ENCODE results near the gene FXN.
A peak's percentile ranks its signal among the peaks of the same experiment; 100 is the strongest.
"Not testable (repeated sequence)": the region's sequence is repeated elsewhere in the genome, so short reads cannot be mapped to it uniquely, and the experiment has no call there.

The FXN gene

DNA sequence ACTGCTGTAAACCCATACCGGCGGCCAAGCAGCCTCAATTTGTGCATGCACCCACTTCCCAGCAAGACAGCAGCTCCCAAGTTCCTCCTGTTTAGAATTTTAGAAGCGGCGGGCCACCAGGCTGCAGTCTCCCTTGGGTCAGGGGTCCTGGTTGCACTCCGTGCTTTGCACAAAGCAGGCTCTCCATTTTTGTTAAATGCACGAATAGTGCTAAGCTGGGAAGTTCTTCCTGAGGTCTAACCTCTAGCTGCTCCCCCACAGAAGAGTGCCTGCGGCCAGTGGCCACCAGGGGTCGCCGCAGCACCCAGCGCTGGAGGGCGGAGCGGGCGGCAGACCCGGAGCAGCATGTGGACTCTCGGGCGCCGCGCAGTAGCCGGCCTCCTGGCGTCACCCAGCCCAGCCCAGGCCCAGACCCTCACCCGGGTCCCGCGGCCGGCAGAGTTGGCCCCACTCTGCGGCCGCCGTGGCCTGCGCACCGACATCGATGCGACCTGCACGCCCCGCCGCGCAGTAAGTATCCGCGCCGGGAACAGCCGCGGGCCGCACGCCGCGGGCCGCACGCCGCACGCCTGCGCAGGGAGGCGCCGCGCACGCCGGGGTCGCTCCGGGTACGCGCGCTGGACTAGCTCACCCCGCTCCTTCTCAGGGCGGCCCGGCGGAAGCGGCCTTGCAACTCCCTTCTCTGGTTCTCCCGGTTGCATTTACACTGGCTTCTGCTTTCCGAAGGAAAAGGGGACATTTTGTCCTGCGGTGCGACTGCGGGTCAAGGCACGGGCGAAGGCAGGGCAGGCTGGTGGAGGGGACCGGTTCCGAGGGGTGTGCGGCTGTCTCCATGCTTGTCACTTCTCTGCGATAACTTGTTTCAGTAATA lies at the start of gene FXN:
FXN (plus strand) TSS at position 315 of the 871 bp plus-strand sequence; CDS start at position 346, 31 bp downstream.
- peak; percentile 82 for DNase-seq (ENCODE audit: low spot score)

DNA sequence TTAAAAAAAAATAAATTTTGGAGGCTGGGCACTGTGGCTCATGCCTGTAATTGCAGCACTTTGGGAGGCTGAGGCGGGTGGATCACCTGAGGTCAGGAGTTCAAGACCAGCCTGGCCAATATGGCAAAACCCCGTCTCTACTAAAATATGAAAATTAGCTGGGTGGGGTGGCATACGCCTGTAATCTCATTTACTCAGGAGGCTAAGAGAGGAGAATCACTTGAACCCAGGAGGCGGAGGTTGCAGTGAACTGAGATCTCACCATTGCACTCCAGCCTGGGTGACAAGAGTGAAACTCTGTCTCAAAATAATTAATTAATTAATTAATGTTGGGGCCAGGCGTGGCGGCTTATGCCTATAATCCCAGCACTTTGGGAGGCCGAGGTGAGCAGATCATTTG lies 48.6 kb upstream of the FXN start:
- DNase-seq (ENCODE audit: low spot score) = not testable (repeated sequence)

DNA sequence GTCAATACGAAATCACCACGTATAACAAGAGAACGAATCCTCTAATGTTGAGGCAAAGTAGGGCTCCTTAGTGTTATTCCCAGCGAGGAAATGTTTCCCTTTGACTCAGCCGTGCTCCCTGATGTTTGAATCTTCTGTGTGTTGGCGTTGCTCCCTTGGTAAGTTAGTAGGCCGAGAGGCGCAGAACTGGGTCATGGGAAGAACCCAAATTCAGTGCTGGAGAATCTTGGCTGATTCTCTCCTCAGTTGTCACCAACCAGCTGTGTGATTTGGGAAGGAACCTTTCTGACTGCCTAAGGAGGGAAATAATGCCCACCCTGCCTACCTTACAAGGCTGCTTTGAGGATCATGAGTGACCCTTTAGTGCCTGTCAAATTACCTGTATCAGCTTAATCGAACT lies 44.1 kb upstream of the FXN start:
- no peak for DNase-seq (ENCODE audit: low spot score)

DNA sequence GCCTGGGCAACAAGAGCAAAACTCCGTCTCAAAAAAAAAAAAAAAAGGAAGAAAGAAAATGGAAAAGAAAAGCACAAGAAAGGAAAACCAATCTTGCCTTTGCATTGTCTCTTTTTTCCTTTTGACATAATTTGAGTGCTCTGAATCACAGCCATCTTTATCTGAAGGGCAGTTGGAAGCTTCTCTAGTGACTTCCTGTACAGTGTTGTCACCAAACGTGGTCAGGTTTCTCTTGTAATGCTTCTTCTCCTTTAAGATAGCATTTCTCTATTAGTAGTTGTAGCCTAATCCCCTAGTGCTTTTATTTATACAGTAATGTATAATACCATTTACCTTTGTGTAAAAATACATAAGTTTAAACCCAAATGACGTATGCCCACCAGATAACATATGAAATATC lies 39.8 kb upstream of the FXN start:
- DNase-seq (ENCODE audit: low spot score) = no peak

DNA sequence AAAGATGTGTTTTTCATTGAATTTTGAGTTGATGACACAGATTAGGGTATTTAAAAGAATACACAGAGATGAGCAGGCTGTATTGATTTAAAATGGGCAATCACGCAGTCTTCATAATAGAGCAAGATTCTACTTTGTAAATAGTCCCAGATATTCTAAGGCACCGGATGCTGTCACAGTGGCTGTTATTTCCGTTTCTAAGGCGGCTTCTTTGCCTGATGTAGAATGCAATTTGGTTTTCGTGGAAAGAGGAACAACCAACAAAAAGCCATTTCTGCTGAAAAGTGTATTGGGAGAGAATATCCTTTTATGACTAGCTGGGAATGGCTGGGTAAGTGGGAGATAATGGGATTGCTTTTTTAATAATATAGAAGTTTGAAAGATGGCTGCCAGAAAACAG lies 39.1 kb upstream of the FXN start:
- DNase-seq (ENCODE audit: low spot score) = no peak

DNA sequence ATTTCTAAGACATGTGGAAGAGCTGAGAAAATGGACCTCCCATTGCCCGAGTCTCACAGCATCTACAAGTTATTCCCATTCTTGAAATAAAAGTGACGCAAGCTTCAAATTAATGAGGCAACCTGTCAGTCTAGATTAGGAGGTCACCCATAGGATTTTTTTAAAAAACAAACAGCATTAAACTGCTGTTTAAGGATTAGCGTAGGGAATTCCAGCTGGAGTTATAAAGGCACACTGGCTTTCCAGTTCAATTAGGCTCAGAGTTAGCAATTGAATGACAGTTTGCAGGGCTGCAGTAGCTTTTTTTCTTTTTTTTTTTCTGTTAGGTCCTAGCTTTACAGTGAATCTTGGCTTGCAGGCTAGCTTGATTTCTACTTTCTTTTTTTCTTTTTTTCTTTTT lies 37.9 kb upstream of the FXN start:
- DNase-seq (ENCODE audit: low spot score) = no peak

DNA sequence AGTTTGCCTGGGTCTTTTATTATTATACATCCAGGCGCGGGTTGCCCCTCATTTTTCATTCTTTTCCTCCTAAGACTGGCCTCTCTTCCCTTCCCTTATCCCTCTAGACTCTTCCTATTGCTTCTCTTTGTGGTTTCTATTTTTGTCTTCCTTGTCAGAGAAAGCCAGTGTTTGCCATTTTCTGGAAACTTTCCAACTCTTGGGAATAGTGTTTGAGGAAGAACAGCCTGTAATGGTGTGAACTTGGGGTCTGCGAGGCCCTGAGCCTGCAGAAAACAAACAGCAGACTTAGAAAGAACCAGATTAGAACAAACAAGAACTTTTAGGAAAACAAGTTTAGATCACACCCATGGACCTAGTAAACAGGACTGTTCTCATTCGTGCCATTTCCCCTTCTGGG lies 37.2 kb upstream of the FXN start:
- no peak for DNase-seq (ENCODE audit: low spot score)

DNA sequence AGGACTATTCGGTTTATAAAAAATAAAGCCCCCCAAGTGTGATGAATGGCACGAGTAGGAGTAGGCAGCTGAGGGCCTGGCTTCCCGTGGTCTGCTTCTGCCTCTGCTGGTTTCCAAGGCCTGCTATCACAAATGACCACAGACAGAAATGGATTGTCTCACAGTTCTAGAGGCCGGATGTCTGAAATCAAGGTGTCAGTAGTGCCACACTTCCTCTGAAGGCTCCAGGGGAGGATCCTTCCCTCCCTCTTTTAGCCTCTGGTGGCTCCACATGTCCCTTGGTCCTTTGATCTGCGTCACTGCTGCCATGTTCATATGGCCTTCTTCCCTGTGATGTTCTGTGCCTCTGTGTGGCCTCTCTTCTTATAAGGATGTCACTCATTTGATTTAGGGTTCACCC lies 36.7 kb upstream of the FXN start:
- no peak for DNase-seq (ENCODE audit: low spot score)

DNA sequence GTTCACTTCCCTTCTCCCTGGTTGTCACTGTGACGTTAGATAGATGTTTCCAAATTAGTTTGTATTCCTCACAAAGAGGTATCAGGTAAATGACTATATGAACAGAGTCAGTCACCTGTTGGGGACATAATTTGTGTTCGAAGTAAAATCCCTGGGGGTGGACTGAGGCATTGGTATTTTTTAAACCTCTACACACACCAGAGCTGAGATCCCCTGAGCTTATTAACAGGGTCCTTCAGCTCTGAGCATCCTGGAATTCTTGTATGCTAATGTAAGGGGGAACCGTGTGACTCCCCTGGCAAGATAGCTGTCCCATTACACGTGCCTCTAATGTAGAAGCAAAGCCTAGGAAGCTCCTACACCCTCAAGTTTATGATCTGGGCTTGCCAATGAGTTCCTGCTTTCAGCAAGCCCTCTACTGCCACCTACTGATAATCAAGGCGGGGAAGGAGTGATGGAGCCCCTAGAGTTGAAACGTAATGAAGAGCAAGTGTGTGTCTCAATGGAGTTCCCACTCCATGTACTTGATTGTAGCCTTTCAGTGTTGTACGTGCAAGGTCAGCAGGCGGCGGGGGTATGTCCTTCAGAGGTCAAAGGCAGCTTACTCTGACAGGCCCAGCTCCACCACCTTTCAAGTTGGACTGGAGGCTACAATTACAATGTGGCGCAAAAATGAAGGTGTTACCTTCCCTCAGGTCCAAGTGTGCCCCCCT lies 36.0 kb upstream of the FXN start:
- peak; percentile 75 for DNase-seq (ENCODE audit: low spot score)

DNA sequence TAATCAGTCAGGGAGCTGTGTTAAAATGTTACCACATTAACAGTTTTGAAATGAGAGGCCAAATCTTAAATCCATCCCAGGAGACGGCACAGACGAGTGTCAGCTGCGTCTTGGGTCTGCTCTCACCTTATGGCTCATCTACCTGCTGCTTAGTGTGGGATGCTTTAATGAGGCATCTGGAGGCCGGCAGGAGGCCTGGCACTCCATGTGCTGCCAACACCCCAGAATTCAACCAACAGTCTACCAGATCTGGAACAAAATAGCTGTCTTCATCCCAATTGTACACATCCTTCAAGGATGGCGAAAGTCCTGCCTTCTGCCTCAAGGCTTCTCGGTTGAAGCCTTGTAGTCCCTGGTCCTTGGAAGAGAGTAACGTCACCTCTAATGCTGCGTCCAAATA lies 33.6 kb upstream of the FXN start:
- no peak for DNase-seq (ENCODE audit: low spot score)

DNA sequence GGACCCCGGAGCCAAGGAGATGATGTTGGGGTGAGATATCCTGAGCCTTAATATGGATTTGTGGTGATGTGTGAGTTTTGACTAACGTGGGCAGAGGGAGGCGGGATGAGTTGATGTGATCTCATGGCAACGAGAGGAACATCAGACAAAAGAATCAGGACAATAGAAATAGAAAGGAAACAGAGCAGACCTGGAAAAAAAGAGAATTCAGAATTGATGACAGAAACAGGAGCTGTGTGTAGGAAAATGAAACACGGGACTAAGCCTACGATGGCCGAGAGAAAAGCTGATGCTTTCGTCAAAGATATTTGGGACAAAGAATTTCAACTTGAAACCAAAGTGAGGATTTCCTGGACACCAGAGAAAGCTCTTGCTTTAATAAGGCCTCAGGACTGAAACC lies 32.5 kb upstream of the FXN start:
- DNase-seq (ENCODE audit: low spot score) = no peak

DNA sequence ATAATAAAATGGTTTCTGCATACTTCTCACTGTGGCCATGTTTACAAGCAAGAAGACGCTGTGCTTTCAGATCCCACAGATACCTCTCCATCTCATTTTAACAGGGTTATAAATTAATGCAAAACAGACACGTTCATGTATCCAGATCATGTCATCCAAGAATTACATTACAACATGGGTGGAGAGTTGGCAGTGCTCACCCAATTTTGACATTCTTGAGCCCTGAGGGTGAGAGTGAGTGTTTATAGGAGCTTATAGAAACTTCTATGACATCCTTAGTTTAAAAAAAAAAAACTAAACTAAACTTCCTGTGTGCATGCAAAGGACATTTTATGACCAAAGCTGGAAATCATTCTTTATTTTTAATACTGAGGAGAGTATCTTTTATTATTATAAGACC lies 30.7 kb upstream of the FXN start:
- DNase-seq (ENCODE audit: low spot score) = no peak

DNA sequence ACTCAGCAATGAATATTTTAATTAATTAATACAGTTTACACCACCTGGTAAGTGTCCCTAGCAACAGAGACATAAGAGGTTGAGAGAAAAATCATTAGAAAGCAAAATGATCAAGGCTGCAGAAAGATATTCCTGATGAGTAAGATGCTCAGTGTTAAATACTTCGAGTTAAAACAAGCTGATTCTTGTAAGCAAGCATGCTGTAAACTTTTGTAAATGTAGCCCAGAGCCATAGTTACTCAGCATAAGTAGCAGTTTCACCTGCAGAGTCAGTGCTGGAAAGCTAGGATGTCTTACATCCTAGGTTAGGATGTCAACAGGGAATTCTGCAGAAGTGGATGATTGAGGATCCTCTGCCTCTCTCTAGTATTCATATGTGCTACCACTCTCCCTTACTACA lies 25.8 kb upstream of the FXN start:
- DNase-seq (ENCODE audit: low spot score) = no peak

DNA sequence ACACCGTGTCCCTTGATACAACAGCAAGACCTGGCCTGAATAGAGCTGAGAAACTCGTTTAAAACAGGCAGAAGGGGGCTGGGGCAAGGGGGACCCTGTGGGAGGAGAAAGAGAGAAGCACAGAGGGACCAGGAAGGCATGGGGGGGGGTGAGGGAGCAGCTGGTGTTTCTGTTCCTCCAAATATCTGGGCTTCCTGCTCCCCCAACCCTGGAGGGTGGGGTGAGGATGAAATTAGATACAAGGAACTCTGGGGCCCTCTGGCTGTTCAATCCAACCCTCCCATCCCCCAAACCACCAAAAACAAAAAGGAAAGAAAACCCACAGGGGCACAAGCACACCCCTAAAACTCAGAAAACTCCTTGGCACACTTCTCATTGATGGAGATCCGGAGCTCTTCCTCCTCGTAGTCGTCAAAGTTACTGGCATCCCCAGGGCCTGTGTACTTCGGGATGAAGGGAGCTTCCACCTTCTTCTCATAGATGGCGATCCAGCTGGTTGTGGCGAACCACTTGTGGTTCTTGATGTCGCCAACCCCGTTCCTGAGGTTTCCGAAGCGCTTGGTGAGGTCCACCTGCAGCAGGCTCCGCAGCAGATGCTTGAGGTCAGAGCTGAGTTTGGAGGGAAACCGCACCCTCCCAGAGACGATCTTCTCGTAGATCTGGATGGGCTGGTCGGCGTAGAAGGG lies 22.7 kb upstream of the FXN start:
- DNase-seq (ENCODE audit: low spot score) = no peak

DNA sequence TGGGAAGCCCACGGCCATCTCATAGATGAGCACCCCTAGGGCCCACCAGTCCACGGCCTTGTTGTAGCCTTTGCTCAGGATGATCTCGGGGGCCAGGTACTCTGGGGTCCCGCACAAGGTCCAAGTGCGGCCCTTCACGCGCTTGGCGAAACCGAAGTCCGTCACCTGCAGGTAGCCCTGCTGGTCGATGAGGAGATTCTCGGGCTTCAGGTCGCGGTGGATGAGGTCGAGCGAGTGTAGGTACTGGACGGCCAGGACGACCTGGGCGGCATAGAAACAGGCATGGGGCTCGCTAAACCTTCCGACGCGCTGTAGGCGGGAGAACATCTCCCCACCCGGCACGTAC lies 22.2 kb upstream of the FXN start:
- DNase-seq (ENCODE audit: low spot score) = no peak

DNA sequence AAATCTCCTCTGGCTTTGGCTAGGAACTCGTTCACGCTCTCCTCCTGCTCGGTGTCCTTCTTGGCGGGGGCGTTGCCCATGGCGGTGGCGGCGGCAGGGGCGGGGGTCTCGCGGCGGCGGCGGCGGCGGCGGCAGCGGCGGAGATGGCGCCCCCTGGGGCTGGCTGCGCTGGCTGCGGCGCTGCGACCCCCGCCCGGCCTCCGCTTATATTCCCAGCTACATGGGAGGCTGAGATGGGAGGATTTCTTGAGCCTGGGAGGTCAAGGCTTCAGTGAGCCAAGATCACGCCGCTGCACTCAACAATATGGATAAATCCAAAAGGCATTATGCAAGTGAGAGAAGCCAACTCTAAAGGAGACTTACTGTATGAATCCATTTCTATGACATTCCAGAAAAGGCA lies 21.5 kb upstream of the FXN start, which contains the start of gene PRKACG:
PRKACG (minus strand) TSS at position 101 of the 400 bp plus-strand sequence; CDS start at position 80, 21 bp downstream.
- no peak for DNase-seq (ENCODE audit: low spot score)

DNA sequence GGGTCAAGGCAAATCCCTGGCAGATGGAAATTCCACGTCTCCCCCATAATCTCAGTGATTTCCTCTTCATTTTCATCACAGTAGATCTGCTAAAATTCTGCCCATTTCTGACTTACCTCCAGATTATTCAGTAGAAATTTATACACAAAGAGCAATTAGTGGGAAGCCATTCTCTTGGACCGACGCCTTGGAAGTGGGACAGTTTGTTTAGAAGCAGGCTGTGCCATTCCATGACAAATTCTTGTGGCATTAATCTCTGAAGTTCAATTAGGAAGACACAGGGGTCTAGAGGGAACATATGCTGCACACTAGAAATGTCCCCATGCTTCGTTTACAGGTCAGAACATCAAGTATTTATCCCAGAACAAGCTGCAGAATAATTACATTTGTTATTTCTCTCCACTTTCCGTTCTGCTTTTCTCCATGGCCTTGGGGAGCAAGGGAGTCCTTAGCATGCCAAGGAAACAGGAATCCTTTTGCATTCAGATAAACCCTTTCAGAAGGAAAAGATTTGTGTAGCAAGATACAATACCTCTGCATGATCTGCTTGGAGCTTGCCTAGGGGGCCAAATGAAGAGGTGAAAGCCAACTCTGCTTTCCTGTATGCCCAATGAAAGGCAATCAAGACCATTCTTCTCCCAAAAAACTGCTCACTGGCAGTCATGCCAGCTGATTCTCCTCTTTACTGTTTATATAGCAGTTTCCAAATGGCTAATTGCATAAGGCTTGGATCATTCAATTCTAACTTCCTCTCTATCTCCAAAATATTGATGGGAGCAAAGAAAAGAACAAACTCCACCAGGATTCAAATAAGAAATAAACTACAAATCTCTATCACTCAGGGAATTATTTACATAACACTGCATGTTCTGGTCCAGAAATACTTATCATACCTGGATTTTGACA lies 19.1 kb upstream of the FXN start:
- DNase-seq (ENCODE audit: low spot score) = no peak

DNA sequence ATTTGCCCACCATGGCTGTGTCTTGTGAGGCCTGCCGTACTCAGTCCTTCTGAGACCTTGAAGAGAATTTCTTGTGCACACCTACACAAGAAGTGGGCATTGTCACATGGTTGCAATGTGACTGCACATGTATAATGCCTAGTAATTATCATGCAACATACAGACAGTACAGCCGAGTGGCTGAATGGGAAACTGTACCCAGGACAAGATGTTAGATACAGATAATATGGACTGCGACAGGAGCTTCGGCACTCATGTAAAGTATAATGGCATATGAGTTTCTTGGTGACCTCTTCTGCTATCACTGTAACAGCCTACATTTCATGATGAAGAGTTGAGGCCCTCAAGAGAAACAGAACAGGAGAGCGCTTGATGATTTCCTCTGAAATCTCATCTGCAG lies 16.8 kb upstream of the FXN start:
- no peak for DNase-seq (ENCODE audit: low spot score)

DNA sequence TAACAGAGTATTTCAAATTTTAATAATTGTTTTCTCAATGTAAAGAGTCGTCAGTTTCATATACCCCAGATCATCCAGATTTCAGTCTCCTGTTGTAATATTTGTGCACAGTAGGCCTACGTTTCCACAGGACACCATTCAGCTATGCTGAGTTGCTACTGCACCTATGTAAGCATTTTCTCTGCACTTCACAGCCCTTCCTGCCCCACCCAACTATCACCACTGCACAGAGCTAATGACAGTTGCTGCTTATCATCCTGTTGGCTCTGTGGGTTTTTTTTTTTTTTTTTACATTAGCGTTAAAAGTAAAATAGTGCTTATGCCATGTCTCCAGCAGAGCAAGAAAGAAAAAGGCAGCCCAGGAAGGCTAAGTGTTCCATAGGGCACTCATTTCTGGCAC lies 15.7 kb upstream of the FXN start:
- DNase-seq (ENCODE audit: low spot score) = peak; percentile 43

DNA sequence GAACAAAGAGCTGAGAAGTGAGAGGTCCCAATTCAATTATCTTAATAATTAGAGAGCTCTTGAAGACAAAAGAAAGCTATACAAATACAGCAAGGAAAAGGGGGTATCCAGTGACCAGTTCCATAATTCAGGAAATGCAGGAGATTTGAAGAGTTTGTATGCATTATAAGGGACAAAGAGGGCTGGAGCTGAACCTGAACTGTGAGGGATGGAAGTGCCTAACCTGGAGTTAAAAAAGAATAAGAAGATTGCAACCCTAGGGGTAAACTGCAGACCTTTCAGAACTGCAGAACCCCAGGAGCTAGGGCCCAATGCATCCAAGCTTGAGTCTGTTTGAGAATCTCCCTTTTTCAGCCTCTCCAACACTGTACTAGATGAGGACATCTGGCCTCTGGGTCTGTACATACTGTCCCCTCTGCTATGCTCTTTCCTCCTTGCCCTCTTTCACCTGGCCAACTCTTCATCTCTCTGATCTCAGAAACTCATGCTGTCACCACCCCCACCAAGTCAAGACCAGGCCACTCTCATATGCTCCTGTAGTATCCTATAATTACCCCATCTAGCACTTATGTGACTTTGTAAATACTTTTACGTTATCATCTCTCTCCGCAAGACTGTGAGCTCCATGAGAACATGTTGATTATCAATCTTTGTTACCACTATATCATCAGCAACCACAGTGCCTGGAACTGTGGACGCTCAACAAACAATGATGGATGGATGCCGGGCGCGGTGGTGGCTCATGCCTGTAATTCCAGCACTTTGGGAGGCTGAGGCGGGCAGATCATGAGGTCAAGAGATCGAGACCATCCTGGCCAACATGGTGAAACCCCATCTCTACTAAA lies 15.0 kb upstream of the FXN start:
- no peak for DNase-seq (ENCODE audit: low spot score)

DNA sequence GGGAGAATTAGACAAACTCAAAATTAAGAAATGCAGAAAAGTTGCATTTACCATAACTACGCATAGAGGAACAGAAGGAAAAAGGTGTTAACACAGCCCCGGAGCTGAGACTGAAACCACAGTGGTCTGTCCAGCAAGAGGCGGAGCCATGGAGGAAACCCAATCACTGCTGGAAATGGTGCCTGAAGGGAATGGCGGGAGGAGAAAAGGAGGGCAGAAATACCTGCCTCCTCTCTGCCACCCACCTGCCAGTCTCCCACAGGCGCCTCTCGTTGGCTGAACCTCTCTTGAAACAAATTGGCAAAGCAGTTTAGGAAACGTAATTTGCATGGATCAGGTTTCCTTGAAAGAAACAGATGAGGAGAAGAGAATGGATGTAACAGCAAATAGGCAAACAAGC lies 11.9 kb upstream of the FXN start:
- no peak for DNase-seq (ENCODE audit: low spot score)

Measured in CD4-positive, alpha-beta T cell treated with Interleukin-15 for 4 hours (primary cell).